Measurements from ENCODE around the gene CSGALNACT2. TPM values are rescaled to one million over a fixed set of nuclear protein-coding genes. Genes with fewer than 3 reads are reported as not detected.

CSGALNACT2 gene
- polyA plus RNA-seq, 1 of the 3 experiments (the other 2 are of a cell fraction) = 11.5 TPM

DNA sequence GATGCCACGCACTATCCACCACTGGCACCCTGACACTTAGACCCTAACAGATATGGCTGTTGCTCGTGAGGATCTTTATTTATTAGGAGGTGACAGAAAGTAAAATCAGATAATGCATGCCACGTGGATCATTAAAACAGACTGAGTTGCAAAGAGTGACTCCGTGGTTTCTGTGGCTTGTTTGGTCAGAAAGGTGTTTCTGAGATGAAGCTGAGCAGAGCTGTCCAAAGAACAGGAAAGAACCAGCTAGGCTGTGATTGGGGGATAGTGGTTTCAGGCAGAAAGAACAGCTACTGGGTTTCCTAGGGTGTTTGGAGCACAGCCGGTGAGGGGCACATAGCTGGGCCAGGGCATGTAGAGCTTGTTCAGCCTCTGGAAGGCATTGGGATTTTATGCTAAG, 34.4 kb downstream of the CSGALNACT2 start:
- no peaks in the 10 kb centered on the region for H3K9me2 ChIP-seq
- H3K27ac ChIP-seq (ENCODE audit: low read depth in 2 of 2, low read length in 1 of 2) = peak overlapping the region in 1 of 2 experiments; percentile 56; a peak in 2 of 4 replicates
- no peak overlapping the region for H3K4me2 ChIP-seq
- no peaks in the 10 kb centered on the region for H3F3A ChIP-seq (replicated peaks; ENCODE audit: insufficient read depth)
- TF ChIP-seq NRF1 (IDR thresholded peaks at IDR 0.05; ENCODE audit: low read depth, low read length) = no peak
- no peak for TF ChIP-seq RAD21 (IDR thresholded peaks at IDR 0.05; ENCODE audit: low read length)
- no peak for TF ChIP-seq JUND (IDR thresholded peaks at IDR 0.05)
- TF ChIP-seq GABPA (IDR thresholded peaks at IDR 0.05; ENCODE audit: low read depth) = no peak
- TF ChIP-seq FOXJ3 (CRISPR knock-in tag; IDR thresholded peaks at IDR 0.05) = no peak
- no peak for TF ChIP-seq GATA2 (CRISPR knock-in tag; IDR thresholded peaks at IDR 0.05)
- TF ChIP-seq, protein P1, sequence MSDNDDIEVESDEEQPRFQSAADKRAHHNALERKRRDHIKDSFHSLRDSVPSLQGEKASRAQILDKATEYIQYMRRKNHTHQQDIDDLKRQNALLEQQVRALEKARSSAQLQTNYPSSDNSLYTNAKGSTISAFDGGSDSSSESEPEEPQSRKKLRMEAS (IDR thresholded peaks at IDR 0.05; ENCODE audit: low read depth) = no peak
- TF ChIP-seq SMC3 (IDR thresholded peaks at IDR 0.05; ENCODE audit: low read depth, low read length) = no peak
- TF ChIP-seq FOSL2 (IDR thresholded peaks at IDR 0.05; ENCODE audit: borderline replicate concordance, low read depth) = no peak
- TF ChIP-seq, protein P2, sequence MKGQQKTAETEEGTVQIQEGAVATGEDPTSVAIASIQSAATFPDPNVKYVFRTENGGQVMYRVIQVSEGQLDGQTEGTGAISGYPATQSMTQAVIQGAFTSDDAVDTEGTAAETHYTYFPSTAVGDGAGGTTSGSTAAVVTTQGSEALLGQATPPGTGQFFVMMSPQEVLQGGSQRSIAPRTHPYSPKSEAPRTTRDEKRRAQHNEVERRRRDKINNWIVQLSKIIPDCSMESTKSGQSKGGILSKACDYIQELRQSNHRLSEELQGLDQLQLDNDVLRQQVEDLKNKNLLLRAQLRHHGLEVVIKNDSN (IDR thresholded peaks at IDR 0.05; ENCODE audit: borderline replicate concordance, low read depth) = no peak
- TF ChIP-seq, protein P3, sequence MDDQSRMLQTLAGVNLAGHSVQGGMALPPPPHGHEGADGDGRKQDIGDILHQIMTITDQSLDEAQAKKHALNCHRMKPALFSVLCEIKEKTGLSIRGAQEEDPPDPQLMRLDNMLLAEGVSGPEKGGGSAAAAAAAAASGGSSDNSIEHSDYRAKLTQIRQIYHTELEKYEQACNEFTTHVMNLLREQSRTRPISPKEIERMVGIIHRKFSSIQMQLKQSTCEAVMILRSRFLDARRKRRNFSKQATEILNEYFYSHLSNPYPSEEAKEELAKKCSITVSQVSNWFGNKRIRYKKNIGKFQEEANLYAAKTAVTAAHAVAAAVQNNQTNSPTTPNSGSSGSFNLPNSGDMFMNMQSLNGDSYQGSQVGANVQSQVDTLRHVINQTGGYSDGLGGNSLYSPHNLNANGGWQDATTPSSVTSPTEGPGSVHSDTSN (IDR thresholded peaks at IDR 0.05) = no peak
- H3K36me3 ChIP-seq (replicated peaks in 1 of 2; ENCODE audit: control insufficient read depth in 1 of 2, insufficient read depth in 2 of 2, low read length in 1 of 2) = peaks cover 40 to 42% of the 10 kb centered on the region in 2 experiments
- no peak overlapping the region for H3K9ac ChIP-seq
- no peaks in the 10 kb centered on the region for H4K20me1 ChIP-seq (ENCODE audit: insufficient read depth)
- H3K9me3 ChIP-seq = no peaks in the 10 kb centered on the region
- H3K79me2 ChIP-seq (ENCODE audit: insufficient read depth) = no peaks in the 10 kb centered on the region; the same call in 1 of the 2 replicates
- H3K4me1 ChIP-seq (ENCODE audit: control insufficient read depth in 1 of 2, insufficient read depth in 2 of 2, low read depth in 1 of 2, low read length in 1 of 2) = peaks cover 0 to 10% of the 10 kb centered on the region in 2 experiments; a peak in 1 of 4 replicates
- POLR2A ChIA-PET = interaction anchor here (0.6 kb wide), 1 partner anchor 237 kb away, joined by 5 read pairs; no protein-coding TSS in a partner anchor
- no peaks in the 10 kb centered on the region for H3K27me3 ChIP-seq (ENCODE audit: insufficient read depth)
- DNase-seq = no peak
- no peak overlapping the region for H3K4me3 ChIP-seq (ENCODE audit: low read depth in 2 of 2, low read length in 1 of 2)
- no peak overlapping the region for H2AFZ ChIP-seq (ENCODE audit: low read depth)
- CTCF ChIA-PET = interaction anchor here (0.9 to 3.7 kb wide), 6 partner anchors 11 to 176 kb away, joined by 3 to 10 read pairs (median 4); partner anchors contain the start of gene CSGALNACT2
- WGBS (ENCODE audit: low lambda C conversion rate) = 89% methylated on average over 5 of the region's 5 CpGs

DNA sequence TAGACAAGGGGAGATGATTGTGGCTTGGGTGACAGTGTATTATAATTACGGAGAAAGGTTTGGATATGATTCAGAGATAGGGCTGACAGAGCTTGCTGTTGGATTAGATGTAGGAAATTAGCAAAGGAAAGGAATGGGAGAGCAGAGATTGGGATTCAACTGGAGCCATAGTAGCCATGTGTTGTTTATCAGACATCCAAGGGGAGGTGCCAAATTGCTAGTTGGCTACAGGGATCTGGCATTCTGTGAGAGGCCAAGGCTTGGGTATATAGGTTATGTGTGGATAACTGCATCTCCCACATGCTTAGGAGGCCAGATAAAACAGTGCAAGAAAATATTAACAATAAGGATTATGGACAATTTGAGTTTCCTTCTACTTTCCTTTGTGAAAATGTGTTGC, 34.9 kb downstream of the CSGALNACT2 start:
- Histone ChIP-seq H3F3A (replicated peaks; ENCODE audit: insufficient read depth) (no peaks in the 10 kb centered on the region), H3K36me3 (replicated peaks in 1 of 2; ENCODE audit: control insufficient read depth in 1 of 2, insufficient read depth in 2 of 2, low read length in 1 of 2) (peaks cover 44 to 45% of the 10 kb centered on the region in 2 experiments), H2AFZ (ENCODE audit: low read depth) (no peak overlapping the region), H3K9ac (no peak overlapping the region), H3K4me3 (ENCODE audit: low read depth in 2 of 2, low read length in 1 of 2) (no peak overlapping the region), H3K27ac (ENCODE audit: low read depth in 2 of 2, low read length in 1 of 2) (peak overlapping the region in 1 of 2 experiments; percentile 56; a peak in 2 of 4 replicates), H4K20me1 (ENCODE audit: insufficient read depth) (no peaks in the 10 kb centered on the region), H3K4me1 (ENCODE audit: control insufficient read depth in 1 of 2, insufficient read depth in 2 of 2, low read depth in 1 of 2, low read length in 1 of 2) (peaks cover 0 to 10% of the 10 kb centered on the region in 2 experiments; a peak in 1 of 4 replicates), H3K79me2 (ENCODE audit: insufficient read depth) (no peaks in the 10 kb centered on the region; the same call in 1 of the 2 replicates), H3K9me3 (no peaks in the 10 kb centered on the region), H3K27me3 (ENCODE audit: insufficient read depth) (no peaks in the 10 kb centered on the region), H3K9me2 (no peaks in the 10 kb centered on the region), H3K4me2 (no peak overlapping the region)
- 86% methylated on average over 1 of the region's 1 CpG for WGBS (ENCODE audit: low lambda C conversion rate)
- DNase-seq = peak; percentile 37
- ChIA-PET POLR2A (no interaction called here), CTCF (interaction anchor here (0.9 to 1.5 kb wide), 3 partner anchors 32 to 176 kb away, joined by 3 to 4 read pairs (median 3); no protein-coding TSS in a partner anchor)
- TF ChIP-seq YY1 (IDR thresholded peaks at IDR 0.05; ENCODE audit: low read depth) = no peak
- no peak for TF ChIP-seq MEF2A (IDR thresholded peaks at IDR 0.05; ENCODE audit: borderline replicate concordance, low read depth)
- 0 out of 2 replicates have a peak, but pooled peaks have one; percentile 6 for TF ChIP-seq RAD21 (IDR thresholded peaks at IDR 0.05; ENCODE audit: low read length)
- 0 out of 2 replicates have a peak, but pooled peaks have one; percentile 33 for TF ChIP-seq MXI1 (IDR thresholded peaks at IDR 0.05; ENCODE audit: low read depth, low read length)

Measured in SK-N-SH (cell line).